ENCODE data around the gene PISD.
A peak's percentile ranks its signal among the peaks of the same experiment; 100 is the strongest.

PISD gene

DNA sequence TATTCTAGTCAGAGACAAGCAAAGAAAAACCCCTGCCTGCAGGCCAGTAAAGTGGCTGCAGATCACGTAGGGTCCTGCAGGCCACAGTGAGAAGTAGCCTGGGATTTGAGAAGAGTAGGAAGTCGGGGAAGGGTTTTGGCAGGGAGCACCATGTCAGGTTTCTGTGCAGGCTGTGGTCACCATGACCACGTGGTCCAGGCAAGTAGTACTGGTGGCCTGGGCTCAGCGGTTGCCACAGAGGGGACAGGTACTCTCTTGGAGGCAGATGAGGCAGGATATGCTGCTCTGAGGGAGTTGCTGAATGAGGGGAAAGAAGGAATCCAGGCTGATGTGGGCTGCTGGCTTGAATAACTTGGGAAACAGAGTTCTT is 46.5 kb downstream of the PISD start:
- no peak overlapping the region for H3K4me2 ChIP-seq (ENCODE audit: low read depth, low read length, poor library complexity, severe bottlenecking)
- H3K27me3 ChIP-seq (ENCODE audit: low read length): no peaks in the 10 kb centered on the region
- no peak overlapping the region for H3K9ac ChIP-seq (ENCODE audit: low read length)
- H3K9me3 ChIP-seq (ENCODE audit: insufficient read depth, low read length): no peaks in the 10 kb centered on the region
- H3K36me3 ChIP-seq (ENCODE audit: low read length): no peaks in the 10 kb centered on the region
- H3K27ac ChIP-seq (ENCODE audit: low read depth, low read length): peak overlapping the region; percentile 51
- no peak overlapping the region for H2AFZ ChIP-seq (ENCODE audit: low read depth, low read length, severe bottlenecking)
- no peak for TF ChIP-seq EZH2phosphoT487 (conservative IDR thresholded peaks at IDR 0.05; ENCODE audit: low read length)
- TF ChIP-seq CTCF (IDR thresholded peaks at IDR 0.05; ENCODE audit: insufficient read depth, low read length, poor library complexity, severe bottlenecking): no peak
- no peaks in the 10 kb centered on the region for H3K79me2 ChIP-seq (ENCODE audit: insufficient read depth, low read length)
- H3K4me3 ChIP-seq (ENCODE audit: insufficient read depth, low read length, poor library complexity, severe bottlenecking): no peak overlapping the region
- H3F3A ChIP-seq (ENCODE audit: insufficient read depth): peaks cover 12% of the 10 kb centered on the region
- H3K9me2 ChIP-seq (replicated peaks; ENCODE audit: insufficient read depth, low read length): no peaks in the 10 kb centered on the region
- no peaks in the 10 kb centered on the region for H4K20me1 ChIP-seq (ENCODE audit: low read depth, low read length)

GRCh38 chr22:31614781-31615490 is 47.1 kb downstream of the PISD start:
- Histone ChIP-seq H3K27ac (ENCODE audit: low read depth, low read length) (no peak overlapping the region), H3K9ac (ENCODE audit: low read length) (no peak overlapping the region), H3K79me2 (ENCODE audit: insufficient read depth, low read length) (no peaks in the 10 kb centered on the region), H3K9me2 (replicated peaks; ENCODE audit: insufficient read depth, low read length) (no peaks in the 10 kb centered on the region), H3K36me3 (ENCODE audit: low read length) (no peaks in the 10 kb centered on the region), H3K4me2 (ENCODE audit: low read depth, low read length, poor library complexity, severe bottlenecking) (no peak overlapping the region), H2AFZ (ENCODE audit: low read depth, low read length, severe bottlenecking) (no peak overlapping the region), H3K27me3 (ENCODE audit: low read length) (no peaks in the 10 kb centered on the region), H3K4me3 (ENCODE audit: insufficient read depth, low read length, poor library complexity, severe bottlenecking) (no peak overlapping the region), H3F3A (ENCODE audit: insufficient read depth) (peaks cover 12% of the 10 kb centered on the region), H4K20me1 (ENCODE audit: low read depth, low read length) (no peaks in the 10 kb centered on the region), H3K9me3 (ENCODE audit: insufficient read depth, low read length) (no peaks in the 10 kb centered on the region)
- TF ChIP-seq EZH2phosphoT487 (conservative IDR thresholded peaks at IDR 0.05; ENCODE audit: low read length) (no peak), CTCF (IDR thresholded peaks at IDR 0.05; ENCODE audit: insufficient read depth, low read length, poor library complexity, severe bottlenecking) (no peak)

GRCh38 chr22:31613904-31614296 is 48.1 kb downstream of the PISD start:
- no peaks in the 10 kb centered on the region for H3K79me2 ChIP-seq (ENCODE audit: insufficient read depth, low read length)
- H3K9ac ChIP-seq (ENCODE audit: low read length): no peak overlapping the region
- no peak overlapping the region for H3K4me3 ChIP-seq (ENCODE audit: insufficient read depth, low read length, poor library complexity, severe bottlenecking)
- TF ChIP-seq EZH2phosphoT487 (conservative IDR thresholded peaks at IDR 0.05; ENCODE audit: low read length) (no peak), CTCF (IDR thresholded peaks at IDR 0.05; ENCODE audit: insufficient read depth, low read length, poor library complexity, severe bottlenecking) (no peak)
- H3K36me3 ChIP-seq (ENCODE audit: low read length): no peaks in the 10 kb centered on the region
- H3F3A ChIP-seq (ENCODE audit: insufficient read depth): peaks cover 10% of the 10 kb centered on the region
- H3K27me3 ChIP-seq (ENCODE audit: low read length): no peaks in the 10 kb centered on the region
- no peaks in the 10 kb centered on the region for H3K9me2 ChIP-seq (replicated peaks; ENCODE audit: insufficient read depth, low read length)
- H3K27ac ChIP-seq (ENCODE audit: low read depth, low read length): no peak overlapping the region
- H2AFZ ChIP-seq (ENCODE audit: low read depth, low read length, severe bottlenecking): no peak overlapping the region
- no peak overlapping the region for H3K4me2 ChIP-seq (ENCODE audit: low read depth, low read length, poor library complexity, severe bottlenecking)
- H4K20me1 ChIP-seq (ENCODE audit: low read depth, low read length): no peaks in the 10 kb centered on the region
- no peaks in the 10 kb centered on the region for H3K9me3 ChIP-seq (ENCODE audit: insufficient read depth, low read length)
